Adrenal gland (tissue), 12 donors: ENCODE results near the gene SCGN. TPM values are rescaled to one million over a fixed set of nuclear protein-coding genes. Genes with fewer than 3 reads are reported as not detected.

Experiments used
- DNase-seq, 7 donors: peaks; one replicate each; pipeline ENCODE4 v3.0.0-alpha.2; 2019 to 2020
- H3K27ac ChIP-seq, 5 donors: fragments of 200-600 bp; sonication (generic) in 4 of 5; 1 replicate in 3 of 5; 2 replicates in 2 of 5; pipeline versions ENCODE4 v1.5.1 to v1.8.0; 2016 to 2020; ENCODE audit warnings: mild to moderate bottlenecking in 1 of 5
- H3K27me3 ChIP-seq: fragments of 200-600 bp; 2 replicates; pipeline ENCODE4 v1.8.0; 2021
- H3K36me3 ChIP-seq, 2 donors: fragments of 200-600 bp; replicated peaks in 1 of 2; 1 replicate in 1 of 2; 2 replicates in 1 of 2; pipeline versions ENCODE4 v1.5.1 to v1.8.0; 2018 to 2022
- H3K4me1 ChIP-seq, 2 donors: fragments of 200-600 bp; replicated peaks in 1 of 2; 1 replicate in 1 of 2; 2 replicates in 1 of 2; pipeline versions ENCODE4 v1.5.1 to v1.8.0; 2018 to 2021
- H3K4me3 ChIP-seq, 4 donors: fragments of 200-600 bp; sonication (generic) in 3 of 4; one replicate each; pipeline ENCODE4 v1.5.1; 2016 to 2018
- H3K9me3 ChIP-seq, 3 donors: fragments of 200-600 bp; sonication (generic) in 1 of 3; replicated peaks in 1 of 3; 1 replicate in 2 of 3; 2 replicates in 1 of 3; pipeline versions ENCODE4 v1.5.1 to v1.8.0; 2016 to 2021
- POLR2A ChIP-seq, 2 donors: fragments of 450-650 bp; IDR thresholded peaks; one replicate each; pipeline ENCODE4 v1.6.1; 2017; ENCODE audit warnings: antibody characterized with exemption in 2 of 2, mild to moderate bottlenecking in 2 of 2, moderate library complexity in 1 of 2
- WGBS, 4 donors: extraction: QIAGEN DNeasy Blood & Tissue Kit in 2 of 4; methylation state at CpG; one replicate each; pipeline versions ENCODE4 v1.1.5 to v1.1.7; 2013 to 2017; 5-methylcytosine and 5-hydroxymethylcytosine counted together
- intact Hi-C, 2 donors: fragments of 100-400 bp; cut with DNase I; formaldehyde crosslinking; loops; one replicate each; pipeline versions ENCODE4 v1.14.1 to v1.15.0; 2022 to 2023
- polyA plus RNA-seq, 3 donors: library from polyadenylated mRNA; stranded (reverse); fragments of 200-250 nt in 2 of 3; fragments of 350-450 nt in 1 of 3; fragmentation: Illumina TruSeq in 1 of 3; extraction: RNeasy Lipid Tissue Mini Kit (QIAGEN cat#74804) in 1 of 3; gene quantifications; one replicate each; pipeline ENCODE4 v1.2.3, GENCODE V29; 2013 to 2014
- total RNA-seq, 9 donors: library from RNA; depleted of rRNA in 4 of 9; stranded (reverse); fragments of >200 nt in 4 of 9; fragments of 120-200 nt in 1 of 9; fragmentation: NEBNext Ultra II Directional in 1 of 9; extraction: Animal tissue kit (Norgen Biotek cat#: 25700) in 1 of 9; gene quantifications; one replicate each; pipeline versions ENCODE4 v1.1.0 to v1.2.4, GENCODE V29; 2013 to 2023
- TF ChIP-seq, protein P1 (sequence below), 6 experiments: fragments of 450-650 bp in 4 of 6; fragments of 200-600 bp in 2 of 6; sonication (generic) in 1 of 6; IDR thresholded peaks; 1 replicate in 5 of 6; 2 replicates in 1 of 6; pipeline versions ENCODE4 v1.5.1 to v1.8.0; 2016 to 2021; ENCODE audit warnings: antibody characterized with exemption in 6 of 6, mild to moderate bottlenecking in 2 of 6, moderate library complexity in 1 of 6
- donor health status: healthy with polysubstance abuse.
- donor health status: Bipolar disorder and iron deficiency.
- donor health status: DM: yes; HTN: yes; CAD: no.
- donor health status: DM: no; HTN: no; CAD: no.
- donor health status: DM: no; HTN: no; CAD: no.
- donor health status: DM: yes; HTN: yes; CAD: no.

Gene SCGN
- total and polyA plus RNA-seq, 12 donors, result 0.19 to 3.7 (median 1.3) TPM

DNA sequence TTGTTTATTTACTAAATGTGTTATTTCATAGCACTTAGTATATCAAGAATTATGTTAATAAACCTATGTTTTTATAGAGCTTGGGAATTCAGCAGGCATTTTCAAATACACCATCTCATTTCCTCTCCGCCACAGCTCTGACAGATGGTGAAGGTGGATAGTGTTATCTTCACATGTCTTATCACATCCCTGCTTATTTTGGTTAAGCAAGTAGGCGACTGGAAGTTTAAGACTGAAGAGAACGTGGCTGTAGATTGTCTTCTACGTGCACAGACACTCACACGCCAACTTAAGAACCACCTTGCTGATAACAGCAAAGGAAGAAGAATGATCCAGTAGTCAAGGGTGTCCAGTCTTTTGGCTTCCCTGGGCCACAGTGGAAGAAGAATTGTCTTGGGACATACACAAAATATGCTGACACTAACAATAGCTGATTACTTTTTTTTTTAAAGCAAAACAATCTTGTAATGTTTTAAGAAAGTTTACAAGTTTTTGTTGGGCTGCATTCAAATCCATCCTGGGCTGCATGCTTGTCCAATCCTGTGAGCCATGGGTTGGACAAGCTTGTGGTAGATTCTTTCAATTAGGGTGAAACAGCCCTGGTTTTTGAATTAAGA, 43.3 kb upstream of the SCGN start:
- intact Hi-C loops, result loop anchor here in 1 of 2 donors (10.0 kb wide), 1 partner anchor 344 kb away; no protein-coding TSS in a partner anchor
- 85 to 95% (median 92%) methylated on average over 5 of the region's 5 CpGs for WGBS, 4 donors
- no peak overlapping the region for H3K4me3 ChIP-seq

DNA sequence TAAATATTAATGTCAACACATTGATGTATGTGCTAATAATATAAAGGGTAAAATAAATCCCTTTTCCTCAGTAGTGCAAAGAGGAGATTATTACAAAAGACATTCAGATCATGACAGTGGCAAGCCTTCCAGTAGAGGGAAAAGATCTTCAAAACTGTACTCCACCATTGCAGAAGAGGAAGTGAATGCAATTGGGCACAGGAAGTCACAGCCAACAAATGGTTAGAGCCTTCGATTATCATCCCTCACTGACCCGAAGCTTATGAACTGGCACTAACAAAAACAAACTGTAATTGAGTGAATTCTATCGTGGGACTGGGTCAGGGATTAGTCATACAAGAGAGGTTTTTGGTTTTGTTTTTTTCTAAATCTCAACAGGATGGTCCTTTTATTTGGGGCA, 39.3 kb upstream of the SCGN start:
- H3K9me3 ChIP-seq, result no peaks in the 10 kb centered on the region
- TF ChIP-seq, protein P1, sequence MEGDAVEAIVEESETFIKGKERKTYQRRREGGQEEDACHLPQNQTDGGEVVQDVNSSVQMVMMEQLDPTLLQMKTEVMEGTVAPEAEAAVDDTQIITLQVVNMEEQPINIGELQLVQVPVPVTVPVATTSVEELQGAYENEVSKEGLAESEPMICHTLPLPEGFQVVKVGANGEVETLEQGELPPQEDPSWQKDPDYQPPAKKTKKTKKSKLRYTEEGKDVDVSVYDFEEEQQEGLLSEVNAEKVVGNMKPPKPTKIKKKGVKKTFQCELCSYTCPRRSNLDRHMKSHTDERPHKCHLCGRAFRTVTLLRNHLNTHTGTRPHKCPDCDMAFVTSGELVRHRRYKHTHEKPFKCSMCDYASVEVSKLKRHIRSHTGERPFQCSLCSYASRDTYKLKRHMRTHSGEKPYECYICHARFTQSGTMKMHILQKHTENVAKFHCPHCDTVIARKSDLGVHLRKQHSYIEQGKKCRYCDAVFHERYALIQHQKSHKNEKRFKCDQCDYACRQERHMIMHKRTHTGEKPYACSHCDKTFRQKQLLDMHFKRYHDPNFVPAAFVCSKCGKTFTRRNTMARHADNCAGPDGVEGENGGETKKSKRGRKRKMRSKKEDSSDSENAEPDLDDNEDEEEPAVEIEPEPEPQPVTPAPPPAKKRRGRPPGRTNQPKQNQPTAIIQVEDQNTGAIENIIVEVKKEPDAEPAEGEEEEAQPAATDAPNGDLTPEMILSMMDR (IDR thresholded peaks at IDR 0.05), result no peak
- no peak for TF ChIP-seq POLR2A (IDR thresholded peaks at IDR 0.05)
- no peak for DNase-seq
- no peak overlapping the region for H3K4me3 ChIP-seq
- H3K4me1 ChIP-seq, result no peaks in the 10 kb centered on the region
- no peaks in the 10 kb centered on the region for H3K36me3 ChIP-seq
- H3K27me3 ChIP-seq, result no peaks in the 10 kb centered on the region
- intact Hi-C loops, result no loop called here
- H3K27ac ChIP-seq, result no peak overlapping the region
- WGBS, 4 donors, result 44 to 56% (median 49%) methylated on average over 3 of the region's 3 CpGs

More for the DNA sequence above, 43.3 kb upstream of the SCGN start:
- Histone ChIP-seq H3K36me3 (no peaks in the 10 kb centered on the region), H3K27ac (no peak overlapping the region), H3K9me3 (no peaks in the 10 kb centered on the region), H3K4me1 (no peaks in the 10 kb centered on the region), H3K27me3 (no peaks in the 10 kb centered on the region)
- no peak for TF ChIP-seq POLR2A (IDR thresholded peaks at IDR 0.05)
- TF ChIP-seq, protein P1 (IDR thresholded peaks at IDR 0.05), result no peak
- DNase-seq, result no peak

DNA sequence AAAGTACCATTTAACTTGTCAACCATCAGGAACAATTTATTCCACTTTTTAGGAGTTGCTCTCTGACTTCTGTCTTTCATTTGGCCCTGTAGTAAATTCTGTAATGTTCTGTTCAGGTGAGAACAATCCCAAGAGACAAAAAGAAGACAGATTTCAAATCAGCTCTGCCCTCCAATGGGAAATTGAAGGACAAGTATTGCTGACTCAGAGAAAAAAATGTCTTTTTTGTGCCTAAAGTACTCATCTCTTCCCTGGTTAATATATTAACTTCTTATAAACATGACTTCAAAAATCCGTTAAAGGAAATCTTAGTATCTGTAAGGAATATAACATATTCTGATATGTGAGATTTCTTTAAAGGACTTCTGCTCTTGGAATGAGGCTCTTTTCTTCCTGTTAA, 38.6 kb upstream of the SCGN start:
- H3K27ac ChIP-seq, result no peak overlapping the region
- H3K9me3 ChIP-seq, result no peaks in the 10 kb centered on the region
- WGBS, 4 donors, result 75 to 89% (median 80%) methylated on average over 1 of the region's 1 CpG
- DNase-seq, result no peak
- H3K36me3 ChIP-seq, result no peaks in the 10 kb centered on the region
- H3K4me3 ChIP-seq, result no peak overlapping the region
- H3K27me3 ChIP-seq, result no peaks in the 10 kb centered on the region
- H3K4me1 ChIP-seq, result no peaks in the 10 kb centered on the region
- TF ChIP-seq, protein P1 (IDR thresholded peaks at IDR 0.05), result no peak
- no peak for TF ChIP-seq POLR2A (IDR thresholded peaks at IDR 0.05)
- intact Hi-C loops, result no loop called here

DNA sequence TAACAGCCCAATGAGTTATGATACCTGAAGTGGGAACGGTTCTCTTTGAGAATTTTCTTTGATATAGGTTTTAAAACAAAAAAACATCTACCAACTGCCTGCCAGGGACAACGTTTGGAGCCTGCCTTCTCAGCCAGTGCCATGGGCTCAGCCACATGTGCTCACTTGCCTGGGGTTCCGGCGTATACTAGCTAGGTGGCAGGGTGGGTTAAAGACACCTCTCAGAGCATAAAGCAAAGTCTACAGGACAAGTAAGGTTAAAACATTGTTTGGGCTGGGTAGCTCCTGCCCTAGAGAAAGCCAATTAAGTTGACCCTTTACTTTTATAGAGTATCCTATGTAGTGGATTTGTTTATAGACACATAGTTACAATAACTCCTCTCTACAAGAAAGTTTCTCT, 38.0 kb upstream of the SCGN start:
- Histone ChIP-seq H3K36me3 (no peaks in the 10 kb centered on the region), H3K4me1 (no peaks in the 10 kb centered on the region), H3K4me3 (no peak overlapping the region), H3K9me3 (no peaks in the 10 kb centered on the region), H3K27me3 (no peaks in the 10 kb centered on the region), H3K27ac (no peak overlapping the region)
- intact Hi-C loops, result no loop called here
- 84 to 93% (median 88%) methylated on average over 4 of the region's 4 CpGs for WGBS, 4 donors
- no peak for DNase-seq
- TF ChIP-seq, protein P1 (IDR thresholded peaks at IDR 0.05), result no peak
- TF ChIP-seq POLR2A (IDR thresholded peaks at IDR 0.05), result no peak
